HCEC 1CT (cell line): Measurements from ENCODE around the gene NADK2.

Experiments
- DNase-seq: peaks from one replicate; pipeline ENCODE4 v3.0.0-alpha.2; 2017

NADK2 gene

GRCh38 chr5:36160617-36161016 lies 81.1 kb downstream of the NADK2 start:
- no peak for DNase-seq

GRCh38 chr5:36158144-36158543 lies 83.6 kb downstream of the NADK2 start:
- DNase-seq, result no peak

DNA sequence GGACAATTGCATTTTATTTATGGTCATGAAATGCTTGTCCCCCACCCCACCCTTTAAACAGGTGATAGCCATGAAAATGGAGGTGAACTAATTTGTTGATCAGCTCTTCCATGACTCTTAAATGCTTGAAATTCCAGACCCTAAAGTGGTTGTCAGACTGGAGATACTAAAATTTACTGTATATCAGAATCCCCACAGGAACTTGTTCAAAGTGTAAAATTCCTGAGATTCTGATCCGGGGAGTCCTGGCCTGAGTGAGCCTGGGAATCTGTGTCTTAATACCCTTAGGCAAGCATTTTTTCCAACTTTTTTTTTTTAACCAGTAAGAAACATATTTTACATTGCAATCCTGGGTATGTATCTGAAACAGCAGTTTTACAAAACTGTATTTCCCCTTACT lies 85.1 kb downstream of the NADK2 start:
- peak; percentile 12 for DNase-seq

- DNase-seq, result peak; percentile 41
These were observed 85.6 kb downstream of the NADK2 start for GRCh38 chr5:36156121-36156601.

DNA sequence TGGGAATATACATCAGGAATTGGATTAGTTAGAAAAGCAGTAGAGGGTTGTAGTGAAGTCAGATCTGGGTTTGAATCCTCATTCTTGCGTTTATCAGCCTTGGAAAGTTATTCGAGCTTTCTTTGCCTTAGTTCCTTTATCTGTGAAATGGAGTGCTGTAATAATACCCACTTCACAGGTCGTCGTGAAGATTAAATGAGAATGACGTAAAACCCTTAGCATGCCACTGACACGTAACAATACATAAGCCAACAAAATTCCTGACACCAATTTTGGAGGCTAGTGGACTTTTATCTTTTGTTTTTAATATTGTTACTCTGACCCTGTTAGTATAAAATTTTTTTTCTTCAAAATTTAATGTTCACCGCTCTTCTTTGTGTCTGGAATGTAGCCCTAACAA lies 86.4 kb downstream of the NADK2 start:
- no peak for DNase-seq

- DNase-seq, result no peak
These were observed 88.0 kb downstream of the NADK2 start for GRCh38 chr5:36153726-36154125.

DNA sequence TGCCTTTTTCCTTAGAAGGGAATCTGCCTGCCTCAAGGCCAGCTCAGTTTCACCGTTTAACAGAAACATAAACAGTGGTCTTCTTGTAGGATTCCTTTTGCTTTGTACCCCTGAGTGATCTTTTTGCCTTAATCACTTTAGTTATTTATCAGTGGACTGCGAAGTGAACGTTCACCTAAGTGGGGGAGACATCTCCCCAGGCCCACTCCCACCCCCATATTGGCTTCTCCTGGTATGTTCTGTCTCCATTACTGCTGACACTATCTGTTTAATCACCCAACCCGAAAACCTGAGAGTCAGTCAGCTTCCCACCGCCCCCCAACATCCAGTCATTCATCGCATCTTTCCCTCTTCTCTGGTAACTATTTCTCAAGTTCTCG lies 88.4 kb downstream of the NADK2 start:
- no peak for DNase-seq

DNA sequence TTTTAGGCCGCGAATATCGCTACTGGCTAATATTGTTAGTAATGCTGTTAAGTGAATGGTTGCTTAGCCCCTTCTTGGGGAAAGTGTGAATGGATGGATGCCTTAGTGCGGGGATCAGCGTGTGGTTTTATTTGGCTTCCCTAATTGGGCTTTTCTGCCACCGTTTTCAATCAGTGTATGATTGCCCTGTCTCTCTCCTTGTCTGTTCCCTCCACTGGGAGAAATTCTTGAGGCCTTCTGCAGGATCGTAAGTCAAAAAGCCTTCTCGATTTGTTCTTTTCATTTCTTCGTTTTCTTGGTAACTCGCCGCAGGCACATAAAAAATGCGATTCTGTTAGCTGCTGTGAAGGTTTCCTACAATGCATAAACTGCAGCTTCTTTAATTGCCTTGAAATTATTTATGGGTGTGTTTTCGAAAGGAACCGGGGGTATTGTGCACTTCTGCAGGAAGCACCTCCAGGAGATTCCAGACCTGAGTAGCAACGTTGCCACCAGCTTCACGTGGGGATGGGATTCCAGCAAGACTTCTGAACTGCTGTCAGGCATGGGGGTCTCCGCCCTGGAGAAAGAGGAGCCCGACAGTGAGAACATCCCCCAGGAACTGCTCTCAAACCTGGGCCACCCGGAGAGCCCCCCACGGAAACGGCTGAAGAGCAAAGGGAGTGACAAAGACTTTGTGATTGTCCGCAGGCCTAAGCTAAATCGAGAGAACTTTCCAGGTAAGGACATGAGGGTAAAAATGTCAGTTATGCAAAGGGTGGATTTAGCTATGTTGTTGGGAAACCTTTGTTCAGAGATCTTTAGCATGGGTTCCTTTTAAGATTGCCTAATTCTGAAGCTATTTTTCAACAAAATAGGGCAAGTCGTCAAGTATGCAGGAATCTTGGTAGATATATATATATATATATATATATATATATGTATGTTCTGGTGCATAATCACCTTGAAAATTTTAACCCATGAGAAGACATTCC lies 89.1 kb downstream of the NADK2 start:
- DNase-seq, result peak; percentile 33

- peak; percentile 99 for DNase-seq
These were observed 90.0 kb downstream of the NADK2 start, which contains the start of the genes LMBRD2 and SKP2 for GRCh38 chr5:36151434-36152323. Gene LMBRD2, minus strand, starts transcription at chr5:36151887. Its CDS starts 8,538 bp downstream, at chr5:36143349. Gene SKP2, plus strand, starts transcription at chr5:36152111. Its CDS starts 152 bp downstream, at chr5:36152263.

GRCh38 chr5:36150676-36151433 lies 90.9 kb downstream of the NADK2 start:
- DNase-seq, result peak; percentile 52

DNA sequence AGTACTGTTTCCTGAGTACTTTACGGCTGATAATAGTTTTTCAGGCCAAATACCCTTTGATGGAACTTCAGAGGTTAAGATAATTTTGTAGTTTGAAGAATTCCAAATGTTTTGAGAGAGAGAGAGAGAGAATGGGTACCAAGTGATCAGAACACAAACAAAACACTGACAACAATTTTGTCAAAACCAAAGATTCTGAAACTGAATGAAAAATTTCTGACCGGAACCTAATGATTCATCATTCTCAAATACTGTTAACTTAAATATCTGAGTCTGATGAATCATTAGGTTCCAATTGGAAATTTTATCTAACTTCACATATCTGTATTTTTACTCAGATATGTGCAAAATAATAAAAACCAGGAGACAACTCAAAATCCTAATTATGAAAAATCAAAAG lies 94.0 kb downstream of the NADK2 start:
- DNase-seq, result peak; percentile 37

- no peak for DNase-seq
These were observed 95.3 kb downstream of the NADK2 start for GRCh38 chr5:36146390-36146789.

- no peak for DNase-seq
These were observed 96.4 kb downstream of the NADK2 start for GRCh38 chr5:36145311-36145710.
